Natural killer cell treated with Interleukin-12 subunit alpha and Interleukin-12 subunit beta and Interleukin-15 and Interleukin-18, amount 100 ng/mL, for 72 hours (primary cell): ENCODE results near the gene MERTK. TPM values are rescaled to one million over a fixed set of nuclear protein-coding genes. Genes with fewer than 3 reads are reported as not detected.
"Not testable (repeated sequence)": the region's sequence is repeated elsewhere in the genome, so short reads cannot be mapped to it uniquely, and the experiment has no call there.

Experiments
- ATAC-seq, 2 donors: fragments of 150-1000 bp; cut with Tn5 transposase in 1 of 2; sonication (Bioruptor Pico), chemical (Tn5 transposase) in 1 of 2; 2 replicates each; pipeline ENCODE4 v1.10.0; 2021
- DNase-seq: peaks from one replicate; pipeline ENCODE4 v3.0.0; 2022; ENCODE audit warnings: low spot score
- H3K27ac Mint-ChIP-seq, 2 donors: 1 replicate in 1 of 2; 2 replicates in 1 of 2; pipeline ENCODE4 v1.8.0; 2022; ENCODE audit warnings: mixed read lengths in 2 of 2, mild to moderate bottlenecking in 1 of 2, moderate library complexity in 1 of 2
- H3K27me3 Mint-ChIP-seq, 2 donors: 1 replicate in 1 of 2; 2 replicates in 1 of 2; pipeline ENCODE4 v1.8.0; 2022; ENCODE audit warnings: mixed read lengths in 2 of 2
- H3K36me3 Mint-ChIP-seq: one replicate; pipeline ENCODE4 v1.8.0; 2022; ENCODE audit warnings: mixed read lengths
- H3K4me1 Mint-ChIP-seq, 2 donors: 1 replicate in 1 of 2; 2 replicates in 1 of 2; pipeline ENCODE4 v1.8.0; 2022; ENCODE audit warnings: low read depth in 2 of 2, mixed read lengths in 2 of 2, mild to moderate bottlenecking in 1 of 2
- H3K4me3 Mint-ChIP-seq: one replicate; pipeline ENCODE4 v1.8.0; 2022; ENCODE audit warnings: mixed read lengths
- H3K9me3 Mint-ChIP-seq: 2 replicates; pipeline ENCODE4 v1.8.0; 2022; ENCODE audit warnings: mixed read lengths
- total RNA-seq, 2 donors: library from RNA; stranded (reverse); gene quantifications; one replicate each; pipeline ENCODE4 v1.2.3, GENCODE V29; 2022

MERTK gene
- total RNA-seq, 2 donors from 2014 or later = 0.40 to 0.67 TPM

GRCh38 chr2:112062894-112063293, 164.5 kb downstream of the MERTK start:
- ATAC-seq = peak in 1 of 2 donors; percentile 31
- Mint-ChIP-seq H3K9me3 (no peaks in the 10 kb centered on the region), H3K4me1 (peaks cover 29 to 39% of the 10 kb centered on the region in 2 donors), H3K36me3 (peaks cover 31% of the 10 kb centered on the region), H3K4me3 (no peak overlapping the region), H3K27me3 (no peaks in the 10 kb centered on the region), H3K27ac (peak overlapping the region in 1 of 2 donors; percentile 3)
- DNase-seq = no peak

DNA sequence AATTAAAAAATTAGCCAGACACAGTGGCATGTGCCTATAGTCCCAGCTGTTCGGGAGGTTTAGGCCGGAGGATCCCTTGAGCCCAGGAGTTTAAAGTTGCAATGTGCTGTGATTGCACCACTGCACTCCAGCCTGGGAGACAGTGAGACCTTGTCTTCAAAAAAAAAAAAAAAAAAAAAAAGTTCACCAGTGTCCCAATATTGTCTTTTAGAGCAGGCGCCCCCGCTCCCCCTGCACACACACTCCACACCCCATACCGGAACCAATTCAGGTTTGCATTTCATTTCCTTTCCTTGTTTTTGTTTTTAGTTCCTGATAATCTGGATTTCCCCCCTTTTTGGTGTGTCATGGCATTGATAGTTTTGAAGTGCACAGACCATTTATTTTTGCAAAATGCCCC, 167.1 kb downstream of the MERTK start:
- H3K27ac Mint-ChIP-seq = peak overlapping the region in 1 of 2 donors; percentile 48
- no peak overlapping the region for H3K4me3 Mint-ChIP-seq
- H3K9me3 Mint-ChIP-seq = no peaks in the 10 kb centered on the region
- H3K27me3 Mint-ChIP-seq = no peaks in the 10 kb centered on the region
- H3K4me1 Mint-ChIP-seq = peaks cover 26 to 32% of the 10 kb centered on the region in 2 donors
- ATAC-seq (no peak), DNase-seq (no peak)
- H3K36me3 Mint-ChIP-seq = peaks cover 34% of the 10 kb centered on the region

DNA sequence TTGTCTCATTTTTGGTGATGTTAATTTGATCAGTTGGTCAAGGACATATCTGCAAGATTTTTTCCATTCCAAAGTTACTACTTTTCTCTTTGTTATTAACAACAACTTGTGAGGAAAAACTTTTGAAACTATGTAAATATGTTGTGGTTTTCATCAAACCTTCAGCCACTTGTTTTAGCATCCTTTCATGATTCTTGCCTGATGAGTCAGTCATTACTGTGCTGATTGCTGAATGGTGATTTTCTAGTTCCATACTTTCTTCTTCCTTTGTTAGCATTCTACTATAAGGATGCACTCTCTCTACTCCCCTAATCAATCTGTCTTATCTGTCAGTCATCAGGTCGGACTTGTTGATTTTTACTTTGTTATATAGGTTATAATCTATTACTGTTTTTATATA, 167.6 kb downstream of the MERTK start:
- ATAC-seq = no peak

GRCh38 chr2:112069794-112070193, 171.4 kb downstream of the MERTK start:
- DNase-seq, H3K9me3 Mint-ChIP-seq, H3K4me3 Mint-ChIP-seq, ATAC-seq, H3K27ac Mint-ChIP-seq, H3K27me3 Mint-ChIP-seq: not testable (repeated sequence)
- Mint-ChIP-seq H3K36me3 (peaks cover 50% of the 10 kb centered on the region), H3K4me1 (peaks cover 34 to 37% of the 10 kb centered on the region in 2 donors)

More for the DNA sequence above, 167.6 kb downstream of the MERTK start:
- no peak for DNase-seq
- Mint-ChIP-seq H3K27me3 (no peaks in the 10 kb centered on the region), H3K4me1 (peaks cover 26 to 32% of the 10 kb centered on the region in 2 donors), H3K9me3 (no peaks in the 10 kb centered on the region), H3K36me3 (peaks cover 34% of the 10 kb centered on the region), H3K27ac (peak overlapping the region in 1 of 2 donors; percentile 48), H3K4me3 (no peak overlapping the region)

DNA sequence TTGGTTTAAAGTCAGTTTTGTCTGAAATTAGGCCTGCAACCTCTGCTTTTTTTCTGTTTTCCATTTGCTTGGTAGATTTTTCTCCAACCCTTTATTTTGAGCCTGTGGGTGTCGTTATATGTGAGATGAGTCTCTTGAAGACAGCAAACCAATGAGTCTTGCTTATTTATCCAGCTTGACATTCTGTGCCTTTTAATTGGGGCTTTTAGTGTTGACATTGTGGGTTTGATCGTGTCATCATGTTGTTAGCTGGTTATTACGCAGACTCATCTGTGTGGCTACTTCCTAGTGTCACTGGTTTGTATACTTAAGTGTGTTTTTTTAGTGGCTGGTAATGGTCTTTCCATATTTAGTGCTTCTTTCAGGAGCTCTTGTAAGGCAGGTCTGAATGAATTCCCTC, 175.5 kb downstream of the MERTK start:
- Mint-ChIP-seq H3K9me3 (peaks cover 3% of the 10 kb centered on the region), H3K4me1 (peaks cover 28 to 33% of the 10 kb centered on the region in 2 donors), H3K27ac (no peak overlapping the region), H3K4me3 (no peak overlapping the region), H3K36me3 (peaks cover 34% of the 10 kb centered on the region), H3K27me3 (no peaks in the 10 kb centered on the region)
- DNase-seq = no peak
- ATAC-seq = no peak

GRCh38 chr2:112074506-112074905, 176.1 kb downstream of the MERTK start:
- no peaks in the 10 kb centered on the region for H3K27me3 Mint-ChIP-seq
- peaks cover 3% of the 10 kb centered on the region for H3K9me3 Mint-ChIP-seq
- H3K27ac Mint-ChIP-seq = no peak overlapping the region
- ATAC-seq = no peak
- no peak for DNase-seq
- no peak overlapping the region for H3K4me3 Mint-ChIP-seq
- peaks cover 28% of the 10 kb centered on the region for H3K36me3 Mint-ChIP-seq
- H3K4me1 Mint-ChIP-seq = peaks cover 28 to 29% of the 10 kb centered on the region in 2 donors

DNA sequence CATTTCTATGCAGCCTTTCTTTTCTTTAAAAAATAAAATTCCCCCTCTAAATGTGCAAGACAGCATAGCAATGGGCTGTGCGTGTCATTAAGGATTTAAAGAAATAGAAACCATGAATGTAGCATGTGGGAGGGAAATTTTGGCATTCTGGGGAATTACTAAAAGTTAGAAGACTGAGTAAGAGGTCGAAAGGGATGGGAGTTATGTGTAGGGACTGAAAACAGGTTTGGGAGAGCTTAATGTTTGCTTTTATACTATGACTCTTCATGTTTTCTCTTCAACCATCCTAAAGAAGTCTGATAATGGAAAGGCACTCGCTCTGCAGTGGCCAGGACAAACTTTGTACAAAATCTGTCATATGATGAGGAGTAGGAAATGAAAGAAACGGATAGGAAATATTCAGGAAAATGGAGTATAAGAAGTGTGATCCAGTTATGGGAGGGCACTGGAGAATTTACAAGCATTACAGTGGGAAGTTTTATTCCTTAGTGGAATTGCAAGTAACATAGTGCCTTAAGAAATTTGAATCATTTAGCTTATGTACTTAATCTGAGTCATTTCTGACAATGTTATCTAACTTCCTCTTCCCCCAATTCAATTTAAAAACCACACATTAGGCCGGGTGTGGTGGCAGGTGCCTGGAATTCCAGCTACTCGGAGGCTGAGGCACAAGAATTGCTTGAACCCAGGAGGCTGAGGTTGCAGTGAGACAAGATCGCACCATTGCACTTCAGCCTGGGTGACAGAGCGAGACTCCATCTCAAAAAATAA, 177.3 kb downstream of the MERTK start:
- Mint-ChIP-seq H3K4me1 (peaks cover 28% of the 10 kb centered on the region in 2 donors), H3K4me3 (no peak overlapping the region), H3K9me3 (peaks cover 3% of the 10 kb centered on the region), H3K27me3 (no peaks in the 10 kb centered on the region), H3K36me3 (peaks cover 29% of the 10 kb centered on the region), H3K27ac (no peak overlapping the region)
- DNase-seq (no peak), ATAC-seq (no peak)

DNA sequence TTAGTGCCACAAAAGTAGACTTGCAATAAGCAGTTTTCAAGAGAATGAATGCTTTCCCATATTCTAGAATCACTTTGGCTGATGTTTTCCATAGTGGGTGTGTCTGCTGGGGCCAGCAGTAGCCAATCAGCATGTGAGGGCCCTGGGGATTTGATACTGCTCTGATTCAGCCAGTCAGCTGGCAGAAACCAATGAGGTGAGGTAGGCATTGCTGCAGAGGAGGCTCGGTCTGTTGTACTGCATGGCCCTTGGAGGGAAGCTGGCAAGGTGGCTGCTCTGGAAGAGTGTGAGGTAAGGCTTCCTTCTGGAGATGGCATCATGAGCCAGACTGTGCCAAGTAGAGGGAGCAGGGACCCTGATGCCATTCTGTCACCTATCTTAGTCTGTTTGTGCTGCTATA, 179.4 kb downstream of the MERTK start:
- Mint-ChIP-seq H3K36me3 (peaks cover 24% of the 10 kb centered on the region), H3K9me3 (peaks cover 3% of the 10 kb centered on the region), H3K4me3 (no peak overlapping the region), H3K27ac (no peak overlapping the region), H3K27me3 (no peaks in the 10 kb centered on the region), H3K4me1 (peaks cover 15 to 17% of the 10 kb centered on the region in 2 donors)
- DNase-seq = no peak
- no peak for ATAC-seq

Other genes starting within 250 kb of the MERTK start
- gene ANAPC1, start 14.4 kb upstream of the MERTK start, total RNA-seq = 100 to 1,000 TPM in 1 of 2 donors, 10 to 100 TPM in 1; 73.3 to 146 TPM
- 10 to 100 TPM in 1 of 2 donors, 1 to 10 TPM in 1; 8.0 to 13.2 TPM for gene TMEM87B, start 156.7 kb downstream of the MERTK start, total RNA-seq
- under 1 TPM; 0.38 to 0.61 TPM for gene FBLN7, start 239.8 kb downstream of the MERTK start, total RNA-seq